ENCODE data around the gene NGFR. TPM values are rescaled to one million over a fixed set of nuclear protein-coding genes. Genes with fewer than 3 reads are reported as not detected.
A peak's percentile ranks its signal among the peaks of the same experiment; 100 is the strongest.

The NGFR gene
- total RNA-seq, 6 donors from 2014 or later, result 1.3 to 2.9 (median 2.2) TPM

GRCh38 chr17:49468811-49469385 is 26.2 kb upstream of the NGFR start:
- Histone ChIP-seq H3K27me3 (peaks cover 0 to 17% (median 9%) of the 10 kb centered on the region in 4 donors), H3K27ac (no peak overlapping the region), H3K36me3 (no peaks in the 10 kb centered on the region), H3K4me1 (peaks cover 0 to 7% (median 1%) of the 10 kb centered on the region in 4 donors), H3K9me3 (peaks cover 0 to 5% (median 3%) of the 10 kb centered on the region in 4 donors), H3K4me3 (no peak overlapping the region)
- ATAC-seq (ENCODE audit: low FRiP score in 2 of 2) (no peak), DNase-seq (no peak)
- TF ChIP-seq POLR2AphosphoS5 (IDR thresholded peaks at IDR 0.05), result no peak
- no peak for TF ChIP-seq CTCF (IDR thresholded peaks at IDR 0.05)
- TF ChIP-seq POLR2A (IDR thresholded peaks at IDR 0.05), result no peak
- no peak for TF ChIP-seq EP300 (IDR thresholded peaks at IDR 0.05)
- WGBS, 2 donors, result 70 to 83% methylated on average over 1 of the region's 1 CpG

- no peak overlapping the region for H3K4me3 ChIP-seq
- H3K9me3 ChIP-seq, result no peaks in the 10 kb centered on the region
- H3K27ac ChIP-seq, result no peak overlapping the region
- no peaks in the 10 kb centered on the region for H3K36me3 ChIP-seq
- peaks cover 0 to 17% (median 9%) of the 10 kb centered on the region in 4 donors for H3K27me3 ChIP-seq
- peaks cover 0 to 7% (median 1%) of the 10 kb centered on the region in 4 donors for H3K4me1 ChIP-seq
- TF ChIP-seq CTCF (IDR thresholded peaks at IDR 0.05) (no peak), EP300 (IDR thresholded peaks at IDR 0.05) (no peak), POLR2A (IDR thresholded peaks at IDR 0.05) (no peak)
- peak in 1 of 2 donors; percentile 77 for DNase-seq
- 8 to 15% methylated on average over 34 to 45 of the region's 52 CpGs for WGBS, 2 donors
- ATAC-seq (ENCODE audit: low FRiP score in 2 of 2), result peak in 1 of 2 donors; percentile 55
Observed at GRCh38 chr17:49469831-49470810, 25.0 kb upstream of the NGFR start.

GRCh38 chr17:49471089-49471683 is 23.9 kb upstream of the NGFR start:
- ATAC-seq (ENCODE audit: low FRiP score in 2 of 2) (peak in 1 of 2 donors; percentile 58), DNase-seq (no peak)
- WGBS, 2 donors, result 26 to 28% methylated on average over 12 to 13 of the region's 13 CpGs

GRCh38 chr17:49471769-49472168 is 23.3 kb upstream of the NGFR start:
- ATAC-seq (ENCODE audit: low FRiP score in 2 of 2) (no peak), DNase-seq (no peak)
- Histone ChIP-seq H3K27me3 (peaks cover 0 to 17% (median 9%) of the 10 kb centered on the region in 4 donors), H3K4me1 (peaks cover 0 to 7% (median 1%) of the 10 kb centered on the region in 4 donors), H3K9me3 (no peaks in the 10 kb centered on the region), H3K36me3 (no peaks in the 10 kb centered on the region), H3K27ac (no peak overlapping the region), H3K4me3 (no peak overlapping the region)
- 67 to 83% methylated on average over 1 of the region's 1 CpG for WGBS, 2 donors
- TF ChIP-seq CTCF (IDR thresholded peaks at IDR 0.05) (no peak), POLR2A (IDR thresholded peaks at IDR 0.05) (no peak), EP300 (IDR thresholded peaks at IDR 0.05) (no peak), POLR2AphosphoS5 (IDR thresholded peaks at IDR 0.05) (no peak)

More at GRCh38 chr17:49471089-49471683, 23.9 kb upstream of the NGFR start:
- TF ChIP-seq EP300 (IDR thresholded peaks at IDR 0.05) (no peak), POLR2A (IDR thresholded peaks at IDR 0.05) (no peak), POLR2AphosphoS5 (IDR thresholded peaks at IDR 0.05) (no peak), CTCF (IDR thresholded peaks at IDR 0.05) (no peak)
- Histone ChIP-seq H3K9me3 (no peaks in the 10 kb centered on the region), H3K4me1 (peaks cover 0 to 7% (median 1%) of the 10 kb centered on the region in 4 donors), H3K4me3 (no peak overlapping the region), H3K27me3 (peaks cover 0 to 17% (median 9%) of the 10 kb centered on the region in 4 donors), H3K36me3 (no peaks in the 10 kb centered on the region), H3K27ac (no peak overlapping the region)
